ENCODE data around the gene CSMD2.

The CSMD2 gene

GRCh38 chr1:33949570-33949969 is 215.5 kb downstream of the CSMD2 start:
- H3K27ac ChIP-seq, result no peak overlapping the region
- TF ChIP-seq CTCF (conservative IDR thresholded peaks at IDR 0.05), result no peak

GRCh38 chr1:33948291-33948690 is 216.7 kb downstream of the CSMD2 start:
- no peak for TF ChIP-seq CTCF (conservative IDR thresholded peaks at IDR 0.05)
- H3K27ac ChIP-seq, result no peak overlapping the region

DNA sequence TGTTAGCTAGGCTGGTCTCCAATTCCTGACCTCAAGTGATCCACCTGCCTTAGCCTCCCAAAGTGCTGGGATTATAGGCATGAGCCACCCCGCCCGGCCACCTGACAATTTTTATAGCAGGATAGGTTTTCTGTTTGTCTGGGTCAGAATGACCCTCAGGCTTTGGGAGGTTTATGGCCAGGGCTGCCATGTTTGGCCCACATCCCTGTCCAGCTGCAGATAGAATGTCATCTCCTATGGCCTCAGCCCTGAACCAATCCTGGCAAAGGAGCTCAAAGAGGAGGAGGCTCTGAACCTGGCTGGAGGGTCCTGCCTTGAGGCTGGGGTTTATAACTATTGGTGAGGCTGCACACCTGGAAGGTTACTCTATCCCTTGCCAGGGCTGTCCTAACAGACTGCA is 218.2 kb downstream of the CSMD2 start:
- H3K27ac ChIP-seq, result no peak overlapping the region
- no peak for TF ChIP-seq CTCF (conservative IDR thresholded peaks at IDR 0.05)

- no peak overlapping the region for H3K27ac ChIP-seq
- no peak for TF ChIP-seq CTCF (conservative IDR thresholded peaks at IDR 0.05)
These were observed 220.2 kb downstream of the CSMD2 start for GRCh38 chr1:33944846-33945245.

DNA sequence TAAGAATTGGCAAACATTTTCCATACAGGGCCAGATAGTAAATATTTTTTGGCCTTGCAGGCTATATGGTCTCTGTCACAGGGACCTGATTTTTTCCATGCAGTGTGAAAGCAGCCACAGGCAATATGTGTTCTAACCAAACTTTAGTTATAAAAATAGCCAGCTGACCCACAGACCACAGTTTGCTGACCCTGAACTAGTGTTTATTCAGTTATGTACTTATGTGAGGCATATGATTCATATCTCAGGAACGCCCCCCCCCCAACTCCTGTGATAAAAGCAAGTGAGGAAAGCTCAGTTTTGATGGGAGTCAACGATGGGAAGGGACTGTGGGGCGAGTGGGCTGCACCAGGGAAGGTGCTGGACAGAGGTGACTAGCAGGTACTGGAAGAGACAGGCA is 221.1 kb downstream of the CSMD2 start:
- H3K27ac ChIP-seq, result no peak overlapping the region
- no peak for TF ChIP-seq CTCF (conservative IDR thresholded peaks at IDR 0.05)

DNA sequence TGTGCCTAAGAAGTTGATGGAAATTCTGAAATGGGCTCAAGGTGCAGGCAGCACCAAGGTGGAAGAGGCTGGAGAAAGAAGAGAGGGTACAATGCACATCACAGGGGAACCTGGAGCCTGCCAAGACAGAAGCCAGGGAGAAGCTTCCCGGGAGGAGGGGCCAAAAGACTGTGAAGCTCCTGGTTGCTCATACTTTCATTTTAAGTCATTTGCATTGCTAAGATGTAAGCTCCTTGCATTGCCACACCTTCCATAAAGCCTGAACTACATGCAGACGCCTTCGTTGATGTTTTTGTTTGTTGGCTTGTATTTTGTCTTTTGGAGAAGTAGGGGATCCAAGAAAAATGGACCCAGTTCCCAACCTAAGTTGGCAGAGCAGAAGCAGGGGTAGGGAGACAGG is 232.2 kb downstream of the CSMD2 start:
- no peak overlapping the region for H3K27ac ChIP-seq
- no peak for TF ChIP-seq CTCF (conservative IDR thresholded peaks at IDR 0.05)

GRCh38 chr1:33931111-33931475 is 233.9 kb downstream of the CSMD2 start:
- H3K27ac ChIP-seq, result no peak overlapping the region
- TF ChIP-seq CTCF (conservative IDR thresholded peaks at IDR 0.05), result no peak

Data from VCaP (cell line).